Smooth muscle cell (in vitro differentiated cells): ENCODE measurements around the gene PSTPIP1. TPM values are rescaled to one million over a fixed set of nuclear protein-coding genes. Genes with fewer than 3 reads are reported as not detected.

Source experiments
- DNase-seq: peaks from one replicate; lab custom pipeline; 2025; ENCODE audit not compliant: unreplicated experiment; lab: John Stamatoyannopoulos, UW
- H2AFZ ChIP-seq: fragments of 200-600 bp; sonication (generic); 2 replicates; pipeline ENCODE4 v1.6.0; 2016; ENCODE audit warnings: antibody characterized with exemption, low read depth, mild to moderate bottlenecking
- H3F3A ChIP-seq: fragments of 200-600 bp; sonication (generic); 2 replicates; pipeline ENCODE4 v1.6.0; 2017; ENCODE audit warnings: antibody characterized with exemption, low read depth
- H3K27ac ChIP-seq: fragments of 200-600 bp; sonication (generic); 2 replicates; pipeline ENCODE4 v1.5.1; 2016; ENCODE audit warnings: low read depth, mild to moderate bottlenecking
- H3K27me3 ChIP-seq: fragments of 200-600 bp; sonication (generic); 2 replicates; pipeline ENCODE4 v1.6.1; 2016; ENCODE audit warnings: low read depth, mild to moderate bottlenecking
- H3K36me3 ChIP-seq: fragments of 200-600 bp; sonication (generic); 2 replicates; pipeline ENCODE4 v1.5.1; 2016; ENCODE audit warnings: low read depth
- H3K4me1 ChIP-seq: fragments of 200-600 bp; sonication (generic); 2 replicates; pipeline ENCODE4 v1.5.1; 2016; ENCODE audit warnings: low read depth
- H3K4me2 ChIP-seq: fragments of 200-600 bp; sonication (generic); 2 replicates; pipeline ENCODE4 v1.6.0; 2016; ENCODE audit warnings: mild to moderate bottlenecking
- H3K4me3 ChIP-seq: fragments of 200-600 bp; sonication (generic); 2 replicates; pipeline ENCODE4 v1.5.1; 2016; ENCODE audit warnings: mild to moderate bottlenecking
- H3K79me2 ChIP-seq: fragments of 200-600 bp; sonication (generic); 2 replicates; pipeline ENCODE4 v1.6.0; 2016; ENCODE audit warnings: low read depth, mild to moderate bottlenecking
- H3K9ac ChIP-seq: fragments of 200-600 bp; sonication (generic); 2 replicates; pipeline ENCODE4 v1.6.0; 2016; ENCODE audit warnings: low read depth
- H3K9me3 ChIP-seq: fragments of 200-600 bp; sonication (generic); replicated peaks from 2 replicates; pipeline ENCODE4 v1.5.1; 2016; ENCODE audit warnings: low read depth
- H4K20me1 ChIP-seq: fragments of 200-600 bp; sonication (generic); 2 replicates; pipeline ENCODE4 v1.6.0; 2016; ENCODE audit warnings: low read depth
- CTCF ChIP-seq: fragments of 200-600 bp; sonication (generic); IDR thresholded peaks from 2 replicates; pipeline ENCODE4 v1.5.1; 2017; ENCODE audit warnings: borderline replicate concordance, mild to moderate bottlenecking, antibody characterized with exemption; ENCODE audit not compliant: insufficient read depth, poor library complexity, severe bottlenecking
- WGBS: methylation state at CpG from one replicate; pipeline ENCODE4 v1.1.7; 2016; ENCODE audit warnings: low lambda C conversion rate; 5-methylcytosine and 5-hydroxymethylcytosine counted together
- polyA plus RNA-seq: library from polyadenylated mRNA; unstranded; fragments of >200 nt; fragmentation: Nextera tagmentation; extraction: Ambion mirVana; gene quantifications from 2 replicates; pipeline ENCODE4 v1.2.1, GENCODE V29; 2016
- total RNA-seq: library from RNA; depleted of rRNA; stranded (reverse); fragments of >200 nt; gene quantifications from 2 replicates; pipeline ENCODE4 v1.2.3, GENCODE V29; 2014

PSTPIP1 gene
- total and polyA plus RNA-seq, 2 experiments from 2014 or later = 0.38 TPM; not detected in 1

GRCh38 chr15:77017761-77018720 is 23.1 kb downstream of the PSTPIP1 start:
- H2AFZ ChIP-seq = no peak overlapping the region
- no peak for DNase-seq

GRCh38 chr15:77018796-77019505 is 24.0 kb downstream of the PSTPIP1 start:
- Histone ChIP-seq H4K20me1 (no peaks in the 10 kb centered on the region), H3K9ac (no peak overlapping the region), H3K4me2 (no peak overlapping the region), H3K36me3 (no peaks in the 10 kb centered on the region), H2AFZ (no peak overlapping the region), H3K79me2 (no peaks in the 10 kb centered on the region), H3K27me3 (no peaks in the 10 kb centered on the region), H3K4me1 (no peaks in the 10 kb centered on the region), H3K9me3 (no peaks in the 10 kb centered on the region), H3K27ac (no peak overlapping the region), H3F3A (no peaks in the 10 kb centered on the region), H3K4me3 (no peak overlapping the region)
- DNase-seq = no peak
- no peak for TF ChIP-seq CTCF
- 96% methylated on average over 11 of the region's 11 CpGs for WGBS

More at GRCh38 chr15:77017761-77018720, 23.1 kb downstream of the PSTPIP1 start:
- H3K79me2 ChIP-seq = no peaks in the 10 kb centered on the region
- TF ChIP-seq CTCF = no peak
- H3F3A ChIP-seq = no peaks in the 10 kb centered on the region
- no peaks in the 10 kb centered on the region for H3K4me1 ChIP-seq
- WGBS = 94% methylated on average over 20 of the region's 20 CpGs
- no peak overlapping the region for H3K4me2 ChIP-seq
- H3K27me3 ChIP-seq = no peaks in the 10 kb centered on the region
- H3K36me3 ChIP-seq = no peaks in the 10 kb centered on the region
- no peaks in the 10 kb centered on the region for H3K9me3 ChIP-seq
- H3K27ac ChIP-seq = no peak overlapping the region
- no peak overlapping the region for H3K9ac ChIP-seq
- H3K4me3 ChIP-seq = no peak overlapping the region
- H4K20me1 ChIP-seq = no peaks in the 10 kb centered on the region

- Histone ChIP-seq H2AFZ (no peak overlapping the region), H3K27me3 (no peaks in the 10 kb centered on the region), H3K79me2 (no peaks in the 10 kb centered on the region), H3K9me3 (no peaks in the 10 kb centered on the region), H3K36me3 (no peaks in the 10 kb centered on the region), H3K27ac (no peak overlapping the region), H3K4me1 (no peaks in the 10 kb centered on the region), H3K9ac (no peak overlapping the region), H3K4me3 (no peak overlapping the region), H4K20me1 (no peaks in the 10 kb centered on the region), H3K4me2 (no peak overlapping the region), H3F3A (no peaks in the 10 kb centered on the region)
- WGBS = 60% methylated on average over 12 of the region's 12 CpGs
- TF ChIP-seq CTCF = no peak
- DNase-seq = no peak
Observed at GRCh38 chr15:77019521-77020331, 24.8 kb downstream of the PSTPIP1 start.
